AG04450 (cell line): ENCODE data around the gene PFKM. TPM values are rescaled to one million over a fixed set of nuclear protein-coding genes. Genes with fewer than 3 reads are reported as not detected.
"Not testable (repeated sequence)": the region's sequence is repeated elsewhere in the genome, so short reads cannot be mapped to it uniquely, and the experiment has no call there.

Source experiments
- CTCF ChIA-PET: fragments of 300-600, 350-600 bp; formaldehyde crosslinking; extraction: SDS; loops from one replicate; lab custom pipeline; 2022; ENCODE audit warnings: antibody characterized with exemption, inconsistent platforms; lab: Charles Lee
- POLR2A ChIA-PET: fragments of 350-600 bp; formaldehyde crosslinking; extraction: SDS; loops from one replicate; lab custom pipeline; 2021; ENCODE audit warnings: antibody characterized with exemption, inconsistent platforms; lab: Yijun Ruan, JAX
- DNase-seq: peaks from one replicate; pipeline ENCODE4 v3.0.0-alpha.2; 2011; ENCODE audit warnings: low read depth, low spot score
- H3K27ac ChIP-seq: one replicate; pipeline ENCODE4 v1.5.1; 2012; ENCODE audit warnings: low read depth, low read length, control low read depth
- H3K27me3 ChIP-seq: one replicate; pipeline ENCODE4 v1.6.0; 2012; ENCODE audit warnings: low read length; ENCODE audit not compliant: control insufficient read depth, insufficient read depth
- H3K4me3 ChIP-seq: 2 replicates; pipeline ENCODE4 v1.5.1; 2011; ENCODE audit warnings: mild to moderate bottlenecking, low read depth, low read length, control low read depth
- H3K9me3 ChIP-seq: 2 replicates; pipeline ENCODE4 v1.5.1; 2012; ENCODE audit warnings: low read length; ENCODE audit not compliant: control insufficient read depth, insufficient read depth
- polyA plus RNA-seq: library from polyadenylated mRNA; depleted of rRNA; stranded (reverse); fragments of >200 nt; gene quantifications from 2 replicates; pipeline ENCODE4 v1.2.3, GENCODE V29; 2011
- TF ChIP-seq, protein P1 (sequence below): IDR thresholded peaks from 2 replicates; pipeline ENCODE4 v1.5.1; 2011; ENCODE audit warnings: low read depth, low read length, control low read depth, inconsistent platforms

Gene PFKM
- polyA plus RNA-seq, 1 experiment, result 58.4 TPM

DNA sequence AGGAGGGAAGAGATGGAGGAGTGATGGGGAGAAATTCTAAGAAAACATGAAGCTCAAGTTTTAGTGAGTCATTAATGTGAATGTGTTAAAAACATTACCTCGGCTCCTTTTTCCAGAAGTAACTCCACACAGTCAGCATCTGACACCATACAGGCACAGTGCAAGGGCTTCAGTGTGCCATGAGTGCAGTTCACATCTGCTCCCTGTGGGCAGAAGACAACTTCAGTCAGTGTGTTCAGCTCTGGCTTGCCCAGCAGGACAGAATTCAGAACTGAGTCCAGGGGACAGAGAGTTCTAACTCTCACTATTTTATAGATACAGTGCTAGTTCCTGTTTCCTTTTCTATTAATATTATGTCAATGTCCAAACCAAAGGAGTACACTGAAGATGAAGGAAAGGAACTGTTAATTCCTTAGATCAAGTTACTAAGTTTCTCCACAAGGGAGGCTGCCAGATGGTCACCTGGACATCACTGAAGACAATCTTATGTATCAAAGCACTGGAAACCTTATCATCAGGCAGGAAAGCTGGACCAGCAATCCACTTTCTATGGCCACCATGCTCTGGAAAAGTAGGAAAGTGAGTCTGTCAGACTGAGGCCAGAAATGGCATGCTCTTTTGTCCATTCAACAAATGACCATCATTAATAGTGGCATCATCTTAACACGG, 32.1 kb downstream of the PFKM start:
- Histone ChIP-seq H3K9me3 (no peaks in the 10 kb centered on the region), H3K27ac (no peak overlapping the region), H3K27me3 (no peaks in the 10 kb centered on the region), H3K4me3 (no peak overlapping the region)
- DNase-seq, result no peak
- TF ChIP-seq, protein P1, sequence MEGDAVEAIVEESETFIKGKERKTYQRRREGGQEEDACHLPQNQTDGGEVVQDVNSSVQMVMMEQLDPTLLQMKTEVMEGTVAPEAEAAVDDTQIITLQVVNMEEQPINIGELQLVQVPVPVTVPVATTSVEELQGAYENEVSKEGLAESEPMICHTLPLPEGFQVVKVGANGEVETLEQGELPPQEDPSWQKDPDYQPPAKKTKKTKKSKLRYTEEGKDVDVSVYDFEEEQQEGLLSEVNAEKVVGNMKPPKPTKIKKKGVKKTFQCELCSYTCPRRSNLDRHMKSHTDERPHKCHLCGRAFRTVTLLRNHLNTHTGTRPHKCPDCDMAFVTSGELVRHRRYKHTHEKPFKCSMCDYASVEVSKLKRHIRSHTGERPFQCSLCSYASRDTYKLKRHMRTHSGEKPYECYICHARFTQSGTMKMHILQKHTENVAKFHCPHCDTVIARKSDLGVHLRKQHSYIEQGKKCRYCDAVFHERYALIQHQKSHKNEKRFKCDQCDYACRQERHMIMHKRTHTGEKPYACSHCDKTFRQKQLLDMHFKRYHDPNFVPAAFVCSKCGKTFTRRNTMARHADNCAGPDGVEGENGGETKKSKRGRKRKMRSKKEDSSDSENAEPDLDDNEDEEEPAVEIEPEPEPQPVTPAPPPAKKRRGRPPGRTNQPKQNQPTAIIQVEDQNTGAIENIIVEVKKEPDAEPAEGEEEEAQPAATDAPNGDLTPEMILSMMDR, result no peak
- ChIA-PET CTCF (no interaction called here), POLR2A (interaction anchor here (1.0 kb wide), 1 partner anchor 67 kb away, joined by 3 read pairs; no protein-coding TSS in a partner anchor)

DNA sequence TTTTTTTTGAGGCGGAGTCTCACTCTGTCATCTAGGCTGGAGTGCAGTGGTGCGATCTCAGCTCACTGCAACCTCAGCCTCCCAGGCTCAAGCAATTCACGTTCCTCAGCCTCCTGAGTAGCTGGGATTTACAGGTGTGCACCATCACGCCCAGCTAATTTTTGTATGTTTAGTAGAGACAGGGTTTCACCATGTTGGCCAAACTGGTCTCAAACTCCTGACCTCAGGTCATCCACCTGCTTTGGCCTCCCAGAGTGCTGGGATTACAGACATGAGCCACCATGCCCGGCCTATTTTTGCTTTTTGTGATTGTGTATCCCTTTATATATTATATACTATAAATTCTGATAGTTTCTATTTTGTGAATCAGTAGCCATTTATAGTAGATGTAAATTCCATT, 36.6 kb downstream of the PFKM start:
- H3K27ac ChIP-seq, H3K9me3 ChIP-seq, H3K27me3 ChIP-seq, H3K4me3 ChIP-seq, DNase-seq: not testable (repeated sequence)
- CTCF ChIA-PET, result interaction anchor here (2.3 kb wide), 1 partner anchor 71 kb away, joined by 8 read pairs; no protein-coding TSS in a partner anchor
- POLR2A ChIA-PET, result interaction anchor here (1.1 kb wide), 1 partner anchor 14 kb away, joined by 5 read pairs; no protein-coding TSS in a partner anchor

DNA sequence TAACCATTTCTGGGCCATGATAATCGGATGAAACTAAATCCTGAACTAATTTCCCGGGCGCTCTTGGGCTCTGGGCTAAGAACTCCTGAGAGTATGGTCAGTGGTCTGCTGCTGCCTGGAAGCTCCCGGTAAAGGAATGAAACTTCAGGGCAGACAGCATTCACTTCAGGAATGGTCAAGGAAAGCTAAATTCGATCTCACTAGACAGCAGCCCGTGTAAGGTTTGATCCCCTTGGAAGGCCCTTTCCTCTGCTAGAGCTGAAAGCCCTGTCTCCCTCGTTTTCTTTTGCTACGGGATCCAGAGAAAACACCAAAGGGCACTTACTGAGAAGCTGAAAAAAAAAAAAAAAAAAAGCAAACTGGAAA, 37.5 kb downstream of the PFKM start:
- Histone ChIP-seq H3K27me3 (no peaks in the 10 kb centered on the region), H3K4me3 (peak overlapping the region; percentile 99), H3K9me3 (no peaks in the 10 kb centered on the region), H3K27ac (peak overlapping the region; percentile 31)
- no peak for DNase-seq
- TF ChIP-seq, protein P1, result no peak
- ChIA-PET CTCF (interaction anchor here (0.6 to 2.3 kb wide), 7 partner anchors 11 to 461 kb away, joined by 3 to 11 read pairs (median 5); partner anchors contain the start of genes CCDC184 and PFKM), POLR2A (interaction anchor here (0.6 to 1.9 kb wide), 3 partner anchors 10 to 526 kb away, joined by 3 to 10 read pairs (median 8); partner anchors contain the start of gene SENP1)

DNA sequence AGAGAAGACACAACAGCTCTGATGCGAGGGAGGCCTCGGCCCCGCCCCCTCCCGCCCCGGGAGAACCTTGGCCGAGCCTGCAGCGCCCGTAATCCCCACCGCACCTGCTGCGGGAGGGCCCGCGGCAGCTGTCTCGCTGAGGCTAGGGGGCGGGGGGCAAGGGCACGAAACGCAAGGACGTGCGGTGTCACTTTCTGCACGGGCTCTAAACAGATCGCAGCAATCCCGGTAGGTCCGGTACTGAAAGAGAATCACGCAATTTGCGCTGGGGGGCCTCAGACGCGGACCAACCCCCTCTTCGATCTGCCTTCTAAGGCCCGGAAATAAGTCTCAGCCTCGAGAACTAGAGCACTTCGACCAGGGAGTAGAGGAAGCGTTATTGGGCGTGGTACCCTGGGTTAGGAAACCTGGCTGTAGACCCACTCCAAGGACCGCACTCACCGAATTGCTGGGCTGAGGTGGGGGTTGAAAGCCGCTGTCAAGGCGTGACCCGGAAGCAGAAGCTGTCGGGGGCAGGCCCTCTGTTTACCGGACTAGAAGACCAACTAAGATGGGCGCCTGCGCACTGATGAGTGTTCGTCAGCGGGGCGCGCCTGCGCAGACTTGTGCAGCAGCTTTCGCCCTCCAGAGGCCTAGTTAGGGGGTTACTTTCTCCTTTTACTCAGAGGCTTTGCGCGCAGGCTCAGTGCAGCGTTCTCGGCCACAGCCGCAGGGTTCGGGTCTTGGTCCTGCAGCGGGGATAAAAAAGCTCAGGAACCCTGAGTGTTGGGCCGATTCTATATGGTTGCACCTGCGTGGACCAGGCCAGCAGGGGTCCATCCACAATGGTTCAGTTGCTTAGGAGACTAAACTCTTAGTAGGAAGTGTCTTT, 38.1 kb downstream of the PFKM start, which contains the start of gene ASB8:
TSS of gene ASB8 (minus strand) at position 498 of the 871 bp plus-strand sequence. CDS start 4,019 bp downstream, outside the sequence.
- no peaks in the 10 kb centered on the region for H3K9me3 ChIP-seq
- POLR2A ChIA-PET, result interaction anchor here (0.6 to 1.9 kb wide), 5 partner anchors 9 to 525 kb away, joined by 3 to 10 read pairs (median 7); partner anchors contain the start of gene SENP1

More for the DNA sequence above, 38.1 kb downstream of the PFKM start, which contains the start of gene ASB8:
- Histone ChIP-seq H3K27me3 (no peaks in the 10 kb centered on the region), H3K27ac (peak within 1 kb of the TSS; percentile 31), H3K4me3 (peak within 1 kb of the TSS; percentile 99)
- peak; percentile 96 for DNase-seq
- TF ChIP-seq, protein P1, result peak; percentile 49
- CTCF ChIA-PET, result interaction anchor here (0.5 to 2.4 kb wide), 16 partner anchors 9 to 460 kb away, joined by 3 to 11 read pairs (median 4); partner anchors contain the start of genes CCDC184 and PFKM
